ENCODE data around the gene MRPL14.
"Not testable (repeated sequence)": the region's sequence is repeated elsewhere in the genome, so short reads cannot be mapped to it uniquely, and the experiment has no call there.

The MRPL14 gene

DNA sequence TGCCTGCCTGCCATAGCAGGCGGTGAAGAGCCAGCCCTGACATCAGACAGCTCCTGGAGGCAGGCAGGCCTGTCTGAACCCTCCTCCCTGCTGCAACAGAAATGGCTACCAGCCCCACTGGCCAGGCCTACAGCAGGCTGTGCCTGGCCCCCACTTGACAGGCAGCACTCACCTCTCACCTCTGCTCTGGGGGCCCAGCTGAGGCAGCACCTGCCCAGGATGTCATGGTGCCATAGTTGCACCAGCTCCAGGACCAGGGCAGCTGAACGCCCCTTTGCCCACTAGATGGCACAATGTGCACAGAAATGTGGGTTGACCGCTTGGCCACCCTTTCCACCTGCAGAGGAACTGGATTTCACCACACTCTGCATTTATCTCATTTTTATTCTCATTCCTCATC lies 30.6 kb downstream of the MRPL14 start:
- no peak for DNase-seq

DNA sequence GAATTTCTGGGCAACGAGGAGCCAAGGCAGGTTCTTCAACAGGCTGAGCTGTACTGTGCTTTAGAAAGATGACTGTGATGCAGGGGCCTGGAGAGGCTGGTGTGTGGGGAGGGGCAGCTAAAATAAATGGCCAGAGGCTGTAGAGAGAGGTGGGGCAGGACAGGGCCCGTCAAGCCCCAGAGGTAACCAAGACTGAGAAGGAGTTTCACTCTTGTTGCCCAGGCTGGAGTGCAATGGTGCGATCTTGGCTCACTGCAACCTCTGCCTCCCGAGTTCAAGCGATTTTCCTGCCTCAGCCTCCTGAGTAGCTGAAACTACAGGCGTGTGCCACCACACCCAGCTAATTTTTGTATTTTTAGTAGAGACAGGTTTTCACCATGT lies 32.0 kb downstream of the MRPL14 start:
- not testable (repeated sequence) for DNase-seq

DNA sequence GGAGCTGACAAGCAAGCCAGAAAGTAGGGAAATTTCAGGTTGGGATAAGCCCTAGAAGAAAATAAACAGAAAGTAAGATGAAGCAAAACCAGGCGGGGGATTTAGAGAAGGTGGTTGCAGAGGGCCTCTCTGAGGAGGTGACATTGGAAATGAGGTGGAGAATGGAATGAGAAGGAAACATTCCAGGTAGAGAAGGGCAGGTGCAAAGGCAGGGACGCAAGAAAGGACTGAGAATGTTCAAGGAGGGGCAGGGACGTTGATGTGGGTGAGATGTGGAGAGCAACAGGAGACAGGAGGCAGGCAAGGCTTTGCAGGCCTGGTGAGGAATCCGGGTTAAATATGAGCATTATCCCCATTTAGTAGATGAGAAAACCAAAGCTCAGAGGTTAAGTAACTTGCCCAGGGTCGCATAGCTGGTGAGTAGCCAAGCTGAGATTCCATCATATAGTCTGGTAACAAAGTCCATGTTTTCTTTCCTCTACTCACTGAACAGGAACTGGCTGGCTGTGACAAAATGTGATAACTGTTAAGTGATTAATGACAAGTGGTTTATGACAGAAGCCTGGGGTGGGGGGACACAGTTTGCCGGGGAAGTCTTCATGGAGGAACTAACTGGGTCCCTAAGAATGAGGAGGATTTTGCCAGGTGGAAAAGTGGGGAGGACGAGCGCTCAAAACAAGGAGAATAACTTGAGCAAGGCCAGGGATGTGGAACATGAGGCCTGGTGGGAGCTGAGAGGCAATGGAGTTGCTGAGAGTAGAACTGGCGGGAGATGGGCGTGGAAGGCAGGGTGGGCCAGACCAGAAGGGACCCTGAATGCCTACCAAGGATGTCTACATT lies 32.6 kb downstream of the MRPL14 start:
- no peak for DNase-seq

DNA sequence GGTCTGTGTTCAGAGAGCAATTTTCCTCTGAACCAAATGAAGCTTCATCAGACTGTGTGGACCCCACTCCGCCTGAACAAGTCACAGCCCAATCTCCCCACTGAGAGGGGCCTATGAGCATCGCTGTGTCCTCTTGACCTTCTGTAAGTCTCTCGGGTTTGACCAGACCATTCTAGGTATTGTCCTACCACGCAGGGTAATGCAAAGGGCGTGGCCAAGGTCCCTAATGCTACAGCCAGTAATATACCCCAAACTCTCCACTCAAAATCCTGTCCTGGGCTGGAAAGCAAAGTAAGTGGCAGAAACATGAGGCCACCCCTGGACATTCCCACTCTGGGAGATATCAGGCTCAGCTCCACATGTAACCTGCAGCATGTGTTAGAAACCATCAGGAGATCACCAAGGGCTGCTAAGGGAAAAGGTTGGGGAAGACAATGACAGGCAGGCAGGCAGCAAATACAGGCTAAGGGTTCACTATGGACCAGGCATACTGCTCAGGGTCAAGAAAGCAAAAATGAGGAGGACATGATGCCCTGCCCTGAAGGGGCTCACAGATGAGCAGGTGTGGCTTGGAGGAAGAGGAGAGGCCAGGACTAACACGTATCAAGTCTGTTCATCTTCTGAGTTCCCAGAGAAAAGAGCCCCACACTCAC lies 33.4 kb downstream of the MRPL14 start:
- DNase-seq = no peak

DNA sequence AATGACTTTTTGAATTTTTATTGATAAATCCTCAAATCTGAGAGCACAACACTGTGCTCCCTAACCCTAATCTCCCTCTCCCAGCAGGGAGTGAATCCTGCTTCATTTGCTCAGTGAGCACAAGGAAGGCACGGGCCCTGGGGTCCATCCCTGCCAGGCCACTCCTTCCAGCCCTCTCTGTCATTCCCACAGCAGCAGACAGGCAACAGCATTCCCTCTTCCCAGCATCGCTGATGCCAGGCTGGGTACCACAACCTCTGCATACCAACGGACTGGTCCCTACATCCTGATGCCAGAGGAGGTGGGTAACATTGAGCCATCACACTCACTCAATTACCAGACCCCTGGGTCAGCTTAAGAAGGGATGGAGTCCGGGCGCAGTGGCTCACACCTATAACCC lies 34.2 kb downstream of the MRPL14 start:
- no peak for DNase-seq

DNA sequence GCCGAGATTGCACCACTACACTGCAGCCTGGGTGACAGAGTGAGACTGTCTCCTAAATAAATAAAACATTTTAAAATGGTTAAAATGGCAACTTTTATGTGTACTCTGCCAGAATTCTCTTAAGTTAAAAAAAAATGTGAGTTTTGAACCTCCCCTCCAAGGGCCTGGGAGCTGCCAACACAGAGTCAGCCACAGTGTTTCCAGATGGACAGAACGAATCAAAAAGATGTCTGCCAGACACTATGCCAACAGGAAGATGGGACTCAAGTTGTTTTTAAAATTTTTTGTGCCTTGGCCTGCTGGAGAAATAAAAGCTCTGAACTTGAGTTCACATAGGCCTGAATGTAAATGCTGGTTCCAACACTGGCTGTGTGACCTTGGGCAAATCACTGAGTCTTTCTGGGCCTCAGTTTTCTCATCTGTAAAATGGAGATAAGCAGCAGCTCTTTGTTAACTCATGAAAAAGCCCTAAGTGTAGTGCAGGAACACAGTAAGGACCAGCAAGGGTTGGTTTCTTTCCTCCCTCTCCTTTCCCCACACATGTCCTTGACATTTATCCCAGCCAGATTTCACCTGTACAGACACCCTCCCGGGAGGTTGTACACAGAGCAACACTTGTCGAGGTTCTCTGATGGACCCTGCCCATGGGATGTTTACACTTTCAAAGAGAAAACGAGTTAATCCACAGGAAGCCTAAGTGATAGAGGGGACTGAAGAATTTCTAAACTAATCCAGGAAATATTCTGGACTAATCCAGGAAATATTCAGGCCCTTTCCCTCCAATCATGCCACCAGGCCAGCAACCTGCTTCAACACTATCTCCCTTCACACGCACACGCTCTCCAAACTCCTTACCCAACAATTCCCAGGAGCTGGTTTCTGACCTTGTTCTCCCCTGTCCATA lies 35.0 kb downstream of the MRPL14 start:
- DNase-seq = no peak

DNA sequence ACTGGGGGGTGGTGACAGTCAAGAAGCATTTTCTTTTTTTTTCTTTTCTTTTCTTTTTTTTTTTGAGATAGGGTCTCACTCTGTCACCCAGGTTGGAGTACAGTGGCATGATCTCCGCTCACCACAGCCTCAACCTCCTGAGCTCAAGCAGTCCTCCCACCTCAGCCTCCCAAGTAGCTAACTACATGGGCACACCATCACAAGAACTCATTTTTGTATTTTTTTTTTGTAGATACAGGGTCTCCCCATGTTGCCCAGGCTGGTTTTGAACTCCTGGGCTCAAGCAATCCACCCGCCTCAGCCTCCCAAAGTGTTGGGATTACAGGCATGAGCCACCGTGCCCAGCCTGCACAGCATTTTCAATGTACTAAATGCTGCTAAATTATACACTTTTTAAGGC lies 35.9 kb downstream of the MRPL14 start:
- not testable (repeated sequence) for DNase-seq

DNA sequence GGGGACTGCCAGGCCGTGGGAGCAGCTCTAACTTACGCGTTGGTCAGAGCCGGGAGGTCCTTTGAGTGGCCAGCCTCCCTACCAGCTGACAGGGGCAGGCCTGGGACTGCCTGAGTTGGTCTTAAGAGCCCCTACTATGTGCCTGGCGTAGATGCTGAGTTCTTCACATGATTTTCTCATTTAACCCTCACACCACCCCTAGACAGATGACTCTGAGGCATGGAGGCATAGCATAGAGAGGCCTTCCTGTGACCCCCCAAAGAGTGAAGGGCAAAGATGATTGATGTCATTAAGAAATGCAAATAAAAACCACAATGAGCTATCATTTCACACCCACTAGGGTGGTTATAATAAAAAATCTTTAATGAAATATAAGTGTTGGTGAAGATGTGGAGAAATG lies 36.8 kb downstream of the MRPL14 start:
- DNase-seq = no peak

DNA sequence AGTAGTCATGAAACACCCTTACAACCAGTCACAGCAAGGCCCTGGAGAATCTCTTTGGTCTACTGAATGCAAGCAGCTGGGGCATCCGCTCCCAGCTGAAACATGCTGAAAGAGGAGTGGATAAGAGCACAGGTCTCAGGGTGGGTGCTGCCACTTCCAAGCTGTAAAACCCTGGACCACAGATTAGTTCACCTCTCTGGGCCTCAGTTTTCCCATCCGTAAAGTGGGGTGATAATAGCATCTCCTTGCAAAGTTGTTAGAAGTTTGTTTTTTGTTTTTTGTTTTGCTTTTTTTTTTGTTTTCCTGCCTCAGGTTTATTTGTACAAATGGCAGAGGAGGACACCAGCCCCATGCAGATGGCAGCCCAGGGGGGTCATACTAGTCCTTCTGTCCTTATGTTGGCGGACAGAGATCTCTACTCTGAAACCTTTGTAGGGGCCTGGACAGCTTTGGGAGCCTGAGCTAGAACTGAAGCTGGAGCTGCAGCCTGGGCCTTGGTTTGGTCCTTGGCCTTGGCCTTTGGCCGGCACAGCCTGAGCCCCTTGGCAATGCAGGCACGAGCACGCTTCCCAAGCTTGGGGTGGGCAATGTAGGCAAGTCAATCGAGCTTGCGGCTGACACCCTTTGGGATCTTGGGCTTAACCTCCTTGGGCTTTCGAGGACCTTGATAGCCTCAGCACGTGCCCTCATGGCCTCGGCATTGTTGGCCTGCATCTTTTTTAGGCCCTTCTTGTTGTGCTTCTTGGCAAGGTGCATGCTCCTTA lies 38.2 kb downstream of the MRPL14 start:
- DNase-seq = no peak

DNA sequence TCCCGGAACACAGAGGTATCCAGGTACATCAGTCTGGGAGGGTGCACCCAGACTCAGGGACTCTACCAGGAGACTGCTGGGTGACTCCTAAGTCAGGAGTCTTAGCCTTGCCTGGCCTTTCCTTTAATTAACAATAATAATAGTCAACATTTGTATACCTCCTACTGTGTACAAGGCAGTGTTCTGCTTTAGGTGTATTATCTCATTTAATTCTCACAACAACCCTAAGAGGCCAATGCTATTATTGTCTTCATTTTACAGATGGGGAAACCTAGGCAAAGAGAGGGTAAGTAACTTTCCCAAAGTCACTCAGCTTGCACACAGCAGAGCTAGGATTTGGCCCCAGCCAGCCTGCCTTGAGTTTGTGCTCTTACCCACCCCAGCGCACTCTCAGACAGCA lies 39.6 kb downstream of the MRPL14 start:
- DNase-seq = no peak

DNA sequence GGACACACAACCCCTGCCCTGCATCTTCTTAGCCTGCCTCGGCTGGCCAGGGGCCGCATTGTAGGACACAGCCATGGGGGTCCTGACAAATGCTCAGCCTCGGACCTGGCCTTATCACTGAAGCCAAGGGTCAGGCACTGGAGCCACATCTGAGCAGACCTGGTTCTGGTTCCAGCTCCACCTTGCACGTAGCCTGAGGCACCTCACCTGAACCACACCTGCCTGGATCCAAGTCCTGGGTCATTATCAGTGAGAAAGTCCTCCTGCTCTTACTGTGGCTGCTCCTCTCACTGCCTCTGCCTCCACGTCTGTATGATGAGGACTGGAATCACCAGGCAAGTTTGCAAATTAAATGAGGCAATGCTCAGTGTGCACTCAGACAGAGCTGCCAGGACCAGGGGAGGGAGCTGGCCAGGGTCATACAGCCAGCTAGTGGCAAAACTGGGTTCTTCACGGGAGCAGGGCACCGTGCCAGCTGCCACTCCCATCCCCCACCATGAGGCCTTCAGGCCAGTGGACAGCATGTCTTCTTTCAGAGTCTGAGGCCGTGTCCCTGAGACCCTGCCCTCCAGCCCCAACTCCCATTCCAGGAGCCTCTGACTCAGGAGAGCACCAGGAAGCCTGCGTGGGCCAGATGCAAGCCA lies 40.2 kb downstream of the MRPL14 start:
- no peak for DNase-seq

DNA sequence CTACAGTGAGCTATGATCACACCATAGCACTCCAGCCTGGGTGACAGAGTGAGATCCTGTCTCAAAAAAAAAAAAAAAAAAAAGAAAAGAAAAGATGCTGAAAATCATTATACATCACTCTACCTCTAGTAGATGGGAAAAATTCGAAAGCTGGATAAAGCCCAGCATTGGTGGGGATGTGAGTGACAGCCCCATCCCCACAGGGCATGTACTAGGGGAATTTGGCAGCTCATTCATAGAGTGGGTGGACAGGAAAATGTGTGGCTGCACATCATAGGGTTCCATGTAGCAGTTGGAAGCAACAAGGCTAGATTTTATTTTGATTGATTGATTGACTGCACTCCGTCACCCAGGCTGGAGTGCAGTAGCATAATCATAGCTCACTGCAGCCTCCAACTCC lies 42.0 kb downstream of the MRPL14 start:
- no peak for DNase-seq

DNA sequence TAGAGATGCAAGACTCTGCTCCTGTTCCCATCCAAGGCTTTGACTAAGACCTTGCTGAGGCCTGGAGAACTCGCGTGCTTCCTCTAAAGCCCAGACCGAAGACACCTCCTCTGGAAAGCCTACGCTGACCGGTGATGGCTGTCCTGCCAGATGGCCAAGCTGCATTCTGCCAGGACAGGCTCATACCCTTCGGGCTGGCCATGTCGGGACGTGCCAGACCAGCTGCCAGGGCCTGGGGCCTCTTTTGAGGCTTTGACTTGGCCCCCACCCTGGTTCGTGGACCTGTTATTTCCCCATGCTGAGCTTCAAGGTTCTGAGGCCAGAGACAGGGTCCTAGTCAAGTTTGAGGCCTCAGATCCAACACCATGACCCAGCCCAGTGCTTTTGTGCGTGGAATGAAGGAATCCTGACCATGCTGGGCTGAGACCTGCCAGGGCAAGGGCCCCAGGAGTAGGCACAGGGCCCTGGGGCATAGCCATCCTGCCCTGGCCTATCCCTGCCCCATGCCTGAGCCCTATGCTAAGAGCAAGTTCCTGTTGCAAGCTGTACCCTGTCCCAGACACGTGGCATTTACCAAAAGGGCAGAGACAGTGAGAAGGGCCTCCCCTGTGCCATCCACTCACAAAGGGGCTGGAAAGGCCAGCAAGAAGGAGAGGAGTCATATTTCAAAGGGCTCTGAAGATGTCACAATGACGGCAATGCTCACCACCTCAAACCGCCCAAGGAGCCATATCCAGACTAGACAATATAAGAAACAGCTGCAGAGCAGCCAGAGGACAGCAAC lies 42.8 kb downstream of the MRPL14 start:
- no peak for DNase-seq

DNA sequence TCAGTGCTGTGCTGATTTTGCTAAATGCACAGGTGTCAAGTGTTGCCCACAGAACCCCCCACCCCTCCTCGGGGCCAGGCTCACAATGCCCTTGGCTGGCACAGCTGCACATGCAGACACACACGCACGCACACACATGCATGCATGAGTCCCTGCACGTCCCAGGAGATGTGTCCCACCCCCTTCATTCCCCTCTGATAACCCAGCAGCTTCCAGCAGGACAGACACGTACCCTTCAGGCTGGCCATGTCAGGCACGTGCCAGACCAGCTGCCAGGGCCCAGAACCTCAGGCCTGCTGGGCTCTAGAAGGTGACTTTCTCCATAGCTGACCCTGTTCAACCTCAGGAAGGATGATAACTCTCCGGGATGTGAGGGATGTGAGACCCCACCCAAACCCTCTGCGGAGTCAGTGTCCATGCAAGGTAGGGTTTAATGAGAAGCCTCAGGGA lies 44.4 kb downstream of the MRPL14 start:
- no peak for DNase-seq

DNA sequence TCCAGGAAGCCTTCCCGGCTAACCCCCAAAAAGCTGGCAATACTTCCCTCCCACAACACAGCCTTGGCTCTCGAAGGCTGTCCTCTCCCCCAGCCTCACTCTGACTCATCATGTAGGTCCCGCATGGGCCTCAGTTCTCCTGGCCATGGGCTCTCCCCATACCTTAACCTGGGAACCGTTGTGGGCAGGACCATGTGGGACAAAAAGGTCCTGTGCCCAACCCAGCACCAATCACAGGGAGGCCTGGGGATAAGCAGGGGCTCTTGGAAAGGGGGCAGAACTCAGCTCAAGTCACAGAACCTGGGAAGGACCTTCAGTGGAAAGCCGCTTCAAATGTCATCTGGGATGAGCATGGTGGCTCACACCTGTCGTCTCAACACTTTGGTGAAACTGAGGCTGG lies 45.5 kb downstream of the MRPL14 start:
- no peak for DNase-seq

DNA sequence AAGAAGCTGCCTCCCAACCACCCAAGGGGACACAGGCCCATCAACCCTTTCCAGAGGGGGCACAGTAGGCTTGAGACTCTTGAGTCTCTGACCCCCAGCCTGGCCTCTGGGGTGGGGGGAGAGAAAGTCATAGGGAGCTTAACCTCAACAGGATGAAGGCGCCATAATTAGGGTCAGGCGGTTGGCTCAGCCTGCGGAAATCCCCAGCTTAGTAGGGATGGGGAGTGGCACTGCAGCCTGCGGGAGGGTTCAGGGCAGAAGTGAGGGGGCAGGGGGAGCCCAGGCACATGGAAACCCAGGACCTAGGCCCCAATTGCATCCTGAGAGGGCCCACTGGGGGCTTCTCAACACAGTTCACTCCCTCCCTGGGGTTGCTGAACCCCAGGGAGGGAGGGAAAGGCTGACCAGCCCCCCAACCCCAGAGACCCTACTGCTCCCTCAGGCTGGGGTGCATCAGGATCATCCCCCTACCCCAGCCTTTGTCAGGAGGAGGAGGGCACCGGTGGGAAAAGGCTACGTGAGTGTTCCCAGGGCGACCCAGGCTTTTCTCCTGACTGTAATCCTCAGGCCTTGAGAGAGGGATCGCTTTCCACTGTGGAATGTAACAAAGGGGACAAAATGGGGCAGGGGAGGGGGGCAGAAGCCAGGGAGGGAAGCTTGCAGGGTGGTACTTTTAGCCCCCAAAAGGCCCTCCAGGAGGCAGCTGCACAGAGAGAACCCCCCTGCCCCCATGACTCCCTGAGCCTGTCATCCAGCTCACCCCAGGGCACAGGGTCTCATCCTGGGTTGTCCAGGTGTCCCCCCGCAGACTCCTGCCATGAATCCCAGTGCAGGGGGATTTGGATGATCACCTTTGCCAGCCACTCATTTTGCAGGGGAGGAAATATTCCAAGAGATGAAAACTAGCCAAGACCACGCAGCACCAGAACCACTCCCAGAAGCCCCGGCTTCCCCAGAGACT lies 46.4 kb downstream of the MRPL14 start:
- no peak for DNase-seq

DNA sequence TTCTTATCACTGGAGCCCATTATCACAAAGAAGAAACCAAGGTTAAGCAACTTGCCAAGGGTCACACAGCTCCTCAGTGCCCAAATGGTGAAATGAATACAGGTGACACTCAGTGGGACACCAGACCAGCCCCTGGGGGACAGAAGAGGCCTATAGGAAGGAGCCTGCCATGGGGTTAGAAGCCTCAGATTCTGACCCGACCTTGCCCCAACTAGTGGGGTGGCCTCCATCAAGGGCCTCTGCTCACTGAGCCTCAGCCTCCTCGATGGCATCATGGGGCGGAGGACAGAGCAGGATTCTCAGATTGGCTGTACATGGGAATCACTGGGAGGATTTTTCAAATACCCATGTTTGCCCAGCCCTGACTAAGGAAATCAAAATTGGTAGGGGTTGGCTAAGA lies 47.6 kb downstream of the MRPL14 start:
- no peak for DNase-seq

DNA sequence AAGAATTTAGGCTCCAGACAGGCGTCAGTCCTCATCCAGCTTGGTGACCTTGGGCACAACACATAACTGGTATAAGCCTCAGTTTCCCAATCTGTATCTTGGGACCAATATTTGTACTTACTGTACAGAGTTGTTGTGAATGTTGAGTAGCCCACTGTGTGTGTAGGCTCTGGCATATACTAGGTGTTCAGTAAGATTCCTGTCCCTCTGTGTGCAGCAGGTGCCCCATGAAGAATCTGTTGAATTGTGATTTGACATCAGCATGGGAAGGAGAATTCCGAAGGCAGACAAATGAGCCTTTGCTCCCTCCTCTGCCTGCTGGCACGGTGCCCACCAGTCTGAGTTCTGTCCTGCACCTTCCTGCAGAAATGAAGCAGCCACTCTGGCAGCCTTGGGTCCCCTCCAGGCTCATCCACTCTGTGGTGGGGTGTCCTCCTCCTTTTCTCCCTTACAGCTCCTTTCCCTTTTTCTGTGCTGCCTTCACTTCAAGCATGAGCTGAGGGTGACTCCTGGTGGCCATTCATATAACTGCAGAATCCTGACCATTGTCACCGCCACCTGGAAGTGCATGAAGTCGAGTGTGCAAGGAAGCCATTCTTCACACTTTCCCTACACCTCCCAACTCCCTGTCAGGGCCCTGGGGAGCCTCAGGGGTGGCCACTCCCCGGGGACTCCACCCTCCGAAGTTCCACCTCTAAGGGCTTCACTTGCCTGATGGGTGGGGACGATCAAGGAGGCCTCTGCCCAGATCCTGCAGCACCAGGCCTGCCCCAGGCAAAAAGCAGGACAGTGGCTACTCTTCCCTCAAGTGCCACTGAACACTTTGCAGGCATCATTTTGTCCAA lies 48.2 kb downstream of the MRPL14 start:
- no peak for DNase-seq

DNA sequence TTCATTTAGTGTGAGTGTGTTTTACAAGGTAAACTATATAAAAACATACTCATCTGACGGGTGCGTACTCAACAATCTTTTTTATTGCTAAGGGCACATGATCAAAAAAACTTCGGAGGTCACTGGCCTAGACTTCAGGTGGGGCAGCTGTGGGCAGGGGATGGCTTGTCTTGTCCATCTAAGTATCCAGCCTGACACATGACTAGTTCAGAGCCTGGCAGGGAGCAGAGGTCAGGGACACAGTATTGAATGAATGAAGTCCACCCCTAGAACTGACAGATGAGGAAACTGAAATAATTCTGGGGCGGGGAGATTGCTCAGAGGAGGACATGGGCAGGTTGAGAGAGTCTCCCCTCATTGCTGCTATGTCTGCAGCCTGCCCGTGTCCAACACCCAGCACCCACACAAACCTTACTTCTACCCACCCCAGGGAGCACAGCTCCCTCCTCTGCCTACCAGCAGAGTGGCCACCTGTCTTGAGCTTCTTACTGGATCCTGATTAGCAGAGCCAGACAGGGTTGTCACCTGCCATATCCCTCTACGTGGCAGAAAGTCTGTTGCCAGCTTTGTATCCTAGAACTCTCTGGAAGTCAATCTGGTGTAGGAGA lies 48.9 kb downstream of the MRPL14 start:
- DNase-seq = no peak
